IMR-90 (cell line): ENCODE measurements around the gene TMEM63C. TPM values are rescaled to one million over a fixed set of nuclear protein-coding genes. Genes with fewer than 3 reads are reported as not detected.

ENCODE experiments used
- ATAC-seq: fragments of 200-7000 bp; cut with Tn5 transposase; 2 replicates; pipeline ENCODE4 v1.9.1; 2020; ENCODE audit warnings: low read depth, mild to moderate bottlenecking, moderate library complexity
- BruUV-seq: library from RNA; stranded (reverse); fragments of 400-500 nt; replicated peaks from 2 replicates; lab custom pipeline; 2021; lab: Mats Ljungman, UMichigan
- CTCF ChIA-PET: fragments of 300-600 bp; formaldehyde crosslinking; extraction: SDS; loops from one replicate; lab custom pipeline; 2021; ENCODE audit warnings: antibody characterized with exemption; lab: Yijun Ruan, JAX
- POLR2A ChIA-PET: fragments of 300-600 bp; sonication (Branson Sonifier 250); formaldehyde crosslinking; loops from one replicate; lab custom pipeline; 2022; ENCODE audit warnings: antibody characterized with exemption; ENCODE audit not compliant: unreplicated experiment; lab: Charles Lee
- DNase-seq: peaks from one replicate; pipeline ENCODE4 v3.0.0; 2013
- H2AFZ ChIP-seq: replicated peaks from 2 replicates; pipeline ENCODE3; 2013; ENCODE audit warnings: low read length, mild to moderate bottlenecking; ENCODE audit not compliant: poor library complexity
- H2AK5ac ChIP-seq: 2 replicates; pipeline ENCODE4 v1.6.1; 2013; ENCODE audit warnings: low read depth, low read length, inconsistent platforms
- H2AK9ac ChIP-seq: replicated peaks from 2 replicates; pipeline ENCODE3; 2013; ENCODE audit warnings: mild to moderate bottlenecking, low read depth, low read length, moderate library complexity; ENCODE audit not compliant: poor library complexity
- H2BK120ac ChIP-seq: 2 replicates; pipeline ENCODE4 v1.6.1; 2013; ENCODE audit warnings: low read depth, low read length, inconsistent platforms
- H2BK15ac ChIP-seq: 3 replicates; pipeline ENCODE4 v1.6.1; 2013; ENCODE audit warnings: low read depth, low read length, inconsistent platforms
- H2BK20ac ChIP-seq: 2 replicates; pipeline ENCODE4 v1.6.1; 2013; ENCODE audit warnings: low read depth, mild to moderate bottlenecking, inconsistent platforms, low read length, moderate library complexity
- H2BK5ac ChIP-seq: 2 replicates; pipeline ENCODE4 v1.6.1; 2013; ENCODE audit warnings: mild to moderate bottlenecking, low read depth, low read length, inconsistent platforms; ENCODE audit not compliant: poor library complexity, severe bottlenecking
- H3K14ac ChIP-seq: replicated peaks from 2 replicates; pipeline ENCODE4 v1.6.1; 2013; ENCODE audit warnings: low read depth, low read length, inconsistent platforms
- H3K18ac ChIP-seq: 2 replicates; pipeline ENCODE4 v1.6.1; 2013; ENCODE audit warnings: low read depth, low read length, control low read depth
- H3K23ac ChIP-seq: 2 replicates; pipeline ENCODE4 v1.6.1; 2013; ENCODE audit warnings: low read depth, low read length, inconsistent platforms
- H3K27ac ChIP-seq: 2 replicates; pipeline ENCODE4 v1.5.1; 2013; ENCODE audit warnings: mild to moderate bottlenecking, control low read depth, low read length; ENCODE audit not compliant: insufficient read depth
- H3K27me3 ChIP-seq: 2 replicates; pipeline ENCODE4 v1.6.1; 2013; ENCODE audit warnings: low read length; ENCODE audit not compliant: control insufficient read depth, insufficient read depth
- H3K36me3 ChIP-seq: 2 replicates; pipeline ENCODE4 v1.6.1; 2013; ENCODE audit warnings: low read length, mixed read lengths; ENCODE audit not compliant: control insufficient read depth, insufficient read depth
- H3K4ac ChIP-seq: 2 replicates; pipeline ENCODE4 v1.6.1; 2013; ENCODE audit warnings: low read depth, low read length, inconsistent platforms
- H3K4me1 ChIP-seq: 2 replicates; pipeline ENCODE4 v1.6.1; 2013; ENCODE audit warnings: low read length, mixed read lengths; ENCODE audit not compliant: control insufficient read depth, insufficient read depth
- H3K4me2 ChIP-seq: 2 replicates; pipeline ENCODE4 v1.6.1; 2013; ENCODE audit warnings: low read depth, mild to moderate bottlenecking, control low read depth, low read length, moderate library complexity
- H3K4me3 ChIP-seq: 2 replicates; pipeline ENCODE4 v1.5.1; 2013; ENCODE audit warnings: low read depth, mild to moderate bottlenecking, control low read depth, low read length, moderate library complexity; ENCODE audit not compliant: insufficient read depth
- H3K56ac ChIP-seq: 2 replicates; pipeline ENCODE4 v1.6.1; 2013; ENCODE audit warnings: low read length, inconsistent platforms; ENCODE audit not compliant: insufficient read depth; ENCODE audit errors: extremely low read depth
- H3K79me1 ChIP-seq, 2 experiments: 2 replicates each; pipeline ENCODE4 v1.6.1; 2013; ENCODE audit warnings: low read length in 2 of 2, inconsistent platforms in 1 of 2, low read depth in 1 of 2
- H3K9ac ChIP-seq: 2 replicates; pipeline ENCODE4 v1.6.1; 2013; ENCODE audit warnings: low read depth, low read length, control low read depth
- H3K9me1 ChIP-seq: 2 replicates; pipeline ENCODE4 v1.6.1; 2013; ENCODE audit warnings: low read length, inconsistent platforms; ENCODE audit not compliant: insufficient read depth
- H3K9me3 ChIP-seq: 2 replicates; pipeline ENCODE4 v1.6.1; 2013; ENCODE audit warnings: low read length; ENCODE audit not compliant: control insufficient read depth, insufficient read depth
- H4K20me1 ChIP-seq: 2 replicates; pipeline ENCODE4 v1.6.1; 2013; ENCODE audit warnings: low read length, inconsistent platforms; ENCODE audit not compliant: insufficient read depth
- H4K5ac ChIP-seq: 2 replicates; pipeline ENCODE4 v1.6.1; 2013; ENCODE audit warnings: mild to moderate bottlenecking, low read depth, low read length, control low read depth
- H4K8ac ChIP-seq, 2 experiments: 2 replicates each; pipeline ENCODE4 v1.6.1; 2013; ENCODE audit warnings: low read depth in 2 of 2, low read length in 2 of 2, control low read depth in 1 of 2, inconsistent platforms in 1 of 2
- H4K91ac ChIP-seq: 2 replicates; pipeline ENCODE4 v1.6.1; 2013; ENCODE audit warnings: low read depth, low read length, inconsistent platforms; ENCODE audit not compliant: insufficient read depth
- BHLHE40 ChIP-seq: fragments of 150-350 bp; IDR thresholded peaks from 2 replicates; pipeline ENCODE4 v1.6.1; 2016; ENCODE audit warnings: mild to moderate bottlenecking, low read depth, low read length
- CHD1 ChIP-seq: IDR thresholded peaks from 2 replicates; pipeline ENCODE4 v1.6.1; 2012; ENCODE audit warnings: low read depth, low read length, improper control_type of control experiment
- FOS ChIP-seq: fragments of 150-350 bp; IDR thresholded peaks from 2 replicates; pipeline ENCODE4 v1.6.1; 2016; ENCODE audit warnings: low read depth, low read length
- MAFK ChIP-seq: IDR thresholded peaks from 2 replicates; pipeline ENCODE4 v1.6.1; 2012; ENCODE audit warnings: low read depth, low read length, improper control_type of control experiment
- MXI1 ChIP-seq: IDR thresholded peaks from 2 replicates; pipeline ENCODE4 v1.6.1; 2012; ENCODE audit warnings: low read depth, mild to moderate bottlenecking, low read length, moderate library complexity, borderline replicate concordance
- RAD21 ChIP-seq: IDR thresholded peaks from 2 replicates; pipeline ENCODE4 v1.6.1; 2012; ENCODE audit warnings: low read length, improper control_type of control experiment
- RFX5 ChIP-seq: IDR thresholded peaks from 2 replicates; pipeline ENCODE4 v1.8.0; 2012; ENCODE audit warnings: low read depth, mild to moderate bottlenecking, low read length, moderate library complexity
- WGBS, 2 experiments: methylation state at CpG; one replicate each; pipeline versions ENCODE4 v1.1.5 to v1.1.7; 2013; ENCODE audit warnings: missing lambda C conversion rate in 2 of 2; ENCODE audit not compliant: insufficient read length in 1 of 2; ENCODE audit errors: extremely low coverage in 2 of 2; 5-methylcytosine and 5-hydroxymethylcytosine counted together
- dilution Hi-C: fragments of 300-500 bp; cut with HindIII; formaldehyde crosslinking; loops from one replicate; pipeline ENCODE4 v1.14.3; 2018; ENCODE audit warnings: low sequenced_read_pairs; ENCODE audit not compliant: unreplicated experiment
- in situ Hi-C: fragments of 300-500 bp; cut with MboI; formaldehyde crosslinking; loops from 3 replicates; pipeline ENCODE4 v1.14.3; 2019; ENCODE audit warnings: low sequenced_read_pairs, inconsistent platforms, mixed read lengths
- intact Hi-C: fragments of 100-400 bp; cut with micrococcal nuclease; formaldehyde crosslinking; loops from 2 replicates; pipeline ENCODE4 v1.10.0; 2022
- polyA plus RNA-seq, 3 experiments: library from polyadenylated mRNA; depleted of rRNA; stranded (reverse); fragments of >200 nt; gene quantifications; 2 replicates each; pipeline ENCODE4 v1.2.3, GENCODE V29; 2012; ENCODE audit warnings: low replicate concordance in 1 of 3
- total RNA-seq: library from RNA; depleted of rRNA; stranded (reverse); fragments of >200 nt; gene quantifications from 2 replicates; pipeline ENCODE4 v1.2.3, GENCODE V29; 2012
- TF ChIP-seq, protein P1 (sequence below): fragments of 150-350 bp; IDR thresholded peaks from 2 replicates; pipeline ENCODE4 v1.6.1; 2016; ENCODE audit warnings: low read depth, mild to moderate bottlenecking, low read length, moderate library complexity, borderline replicate concordance
- TF ChIP-seq, protein P2 (sequence below): fragments of 150-350 bp; IDR thresholded peaks from 2 replicates; pipeline ENCODE4 v1.6.1; 2017; ENCODE audit warnings: mild to moderate bottlenecking, antibody characterized with exemption, low read length, low read depth
- TF ChIP-seq, protein P3 (sequence below): conservative IDR thresholded peaks from 2 replicates; pipeline ENCODE4 v1.5.1; 2012; ENCODE audit warnings: mild to moderate bottlenecking, low read depth, low read length, improper control_type of control experiment

TMEM63C gene
- total and polyA plus RNA-seq, 2 of the 4 experiments (the other 2 are of a cell fraction), result under 0.01 TPM; not detected in 1

DNA sequence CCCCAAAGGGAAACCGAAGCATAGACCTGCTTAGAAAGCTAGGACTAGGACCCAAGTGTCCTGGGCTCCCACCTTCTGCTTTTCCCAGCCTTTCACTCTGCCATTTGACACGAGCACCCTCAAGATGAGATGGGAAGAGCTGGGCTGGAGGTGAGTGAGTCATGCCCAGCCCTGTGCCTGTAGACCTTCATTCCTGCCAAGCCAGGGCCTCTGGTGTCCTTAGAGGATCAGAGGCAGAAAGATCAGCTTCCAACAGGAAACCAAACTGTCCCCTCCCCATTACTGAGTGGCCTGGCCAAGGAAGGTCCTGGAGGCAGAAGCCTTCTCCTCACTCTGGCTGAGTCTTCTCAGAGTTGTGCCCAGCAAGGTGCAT, 3.5 kb downstream of the TMEM63C start:
- POLR2A ChIA-PET, result no interaction called here
- Histone ChIP-seq H3K18ac (no peak overlapping the region), H2BK20ac (no peak overlapping the region), H4K91ac (no peak overlapping the region), H3K9ac (no peak overlapping the region), H3K4me3 (no peak overlapping the region), H3K4ac (no peak overlapping the region), H3K9me3 (no peaks in the 10 kb centered on the region), H3K27me3 (peaks cover 38% of the 10 kb centered on the region), H2BK5ac (no peak overlapping the region), H2BK120ac (no peak overlapping the region), H3K9me1 (0 out of 2 replicates have a peak, but pooled peaks cover 3% of the 10 kb centered on the region), H3K56ac (no peak overlapping the region), H4K5ac (no peak overlapping the region), H2AFZ (no peak overlapping the region), H3K4me2 (no peak overlapping the region), H2AK5ac (no peak overlapping the region), H2BK15ac (no peak overlapping the region), H4K8ac (no peak overlapping the region), H2AK9ac (no peak overlapping the region), H3K14ac (no peak overlapping the region), H3K4me1 (no peaks in the 10 kb centered on the region), H3K79me1 (no peaks in the 10 kb centered on the region), H3K27ac (no peak overlapping the region), H3K23ac (no peak overlapping the region), H4K20me1 (no peaks in the 10 kb centered on the region), H3K36me3 (no peaks in the 10 kb centered on the region)
- dilution Hi-C loops, result no loop called here
- CTCF ChIA-PET, result no interaction called here
- no peak for ATAC-seq
- WGBS, 2 experiments, result no CpG with 5 or more reads among the region's 2 CpGs
- in situ Hi-C loops, result no loop called here
- intact Hi-C loops, result no loop called here
- no peak for TF ChIP-seq FOS
- no peak for TF ChIP-seq CHD1
- TF ChIP-seq, protein P1, sequence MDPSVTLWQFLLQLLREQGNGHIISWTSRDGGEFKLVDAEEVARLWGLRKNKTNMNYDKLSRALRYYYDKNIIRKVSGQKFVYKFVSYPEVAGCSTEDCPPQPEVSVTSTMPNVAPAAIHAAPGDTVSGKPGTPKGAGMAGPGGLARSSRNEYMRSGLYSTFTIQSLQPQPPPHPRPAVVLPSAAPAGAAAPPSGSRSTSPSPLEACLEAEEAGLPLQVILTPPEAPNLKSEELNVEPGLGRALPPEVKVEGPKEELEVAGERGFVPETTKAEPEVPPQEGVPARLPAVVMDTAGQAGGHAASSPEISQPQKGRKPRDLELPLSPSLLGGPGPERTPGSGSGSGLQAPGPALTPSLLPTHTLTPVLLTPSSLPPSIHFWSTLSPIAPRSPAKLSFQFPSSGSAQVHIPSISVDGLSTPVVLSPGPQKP, result no peak
- no peak for TF ChIP-seq MAFK
- TF ChIP-seq, protein P2, sequence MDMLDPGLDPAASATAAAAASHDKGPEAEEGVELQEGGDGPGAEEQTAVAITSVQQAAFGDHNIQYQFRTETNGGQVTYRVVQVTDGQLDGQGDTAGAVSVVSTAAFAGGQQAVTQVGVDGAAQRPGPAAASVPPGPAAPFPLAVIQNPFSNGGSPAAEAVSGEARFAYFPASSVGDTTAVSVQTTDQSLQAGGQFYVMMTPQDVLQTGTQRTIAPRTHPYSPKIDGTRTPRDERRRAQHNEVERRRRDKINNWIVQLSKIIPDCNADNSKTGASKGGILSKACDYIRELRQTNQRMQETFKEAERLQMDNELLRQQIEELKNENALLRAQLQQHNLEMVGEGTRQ, result no peak
- no peak for TF ChIP-seq MXI1
- no peak for TF ChIP-seq RFX5
- TF ChIP-seq RAD21, result no peak
- no peak for TF ChIP-seq BHLHE40
- TF ChIP-seq, protein P3, sequence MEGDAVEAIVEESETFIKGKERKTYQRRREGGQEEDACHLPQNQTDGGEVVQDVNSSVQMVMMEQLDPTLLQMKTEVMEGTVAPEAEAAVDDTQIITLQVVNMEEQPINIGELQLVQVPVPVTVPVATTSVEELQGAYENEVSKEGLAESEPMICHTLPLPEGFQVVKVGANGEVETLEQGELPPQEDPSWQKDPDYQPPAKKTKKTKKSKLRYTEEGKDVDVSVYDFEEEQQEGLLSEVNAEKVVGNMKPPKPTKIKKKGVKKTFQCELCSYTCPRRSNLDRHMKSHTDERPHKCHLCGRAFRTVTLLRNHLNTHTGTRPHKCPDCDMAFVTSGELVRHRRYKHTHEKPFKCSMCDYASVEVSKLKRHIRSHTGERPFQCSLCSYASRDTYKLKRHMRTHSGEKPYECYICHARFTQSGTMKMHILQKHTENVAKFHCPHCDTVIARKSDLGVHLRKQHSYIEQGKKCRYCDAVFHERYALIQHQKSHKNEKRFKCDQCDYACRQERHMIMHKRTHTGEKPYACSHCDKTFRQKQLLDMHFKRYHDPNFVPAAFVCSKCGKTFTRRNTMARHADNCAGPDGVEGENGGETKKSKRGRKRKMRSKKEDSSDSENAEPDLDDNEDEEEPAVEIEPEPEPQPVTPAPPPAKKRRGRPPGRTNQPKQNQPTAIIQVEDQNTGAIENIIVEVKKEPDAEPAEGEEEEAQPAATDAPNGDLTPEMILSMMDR, result no peak
- no peak for DNase-seq
- BruUV-seq, result no TSS peak
